G401 (cell line): Measurements from ENCODE around the gene BRF1. TPM values are rescaled to one million over a fixed set of nuclear protein-coding genes. Genes with fewer than 3 reads are reported as not detected.
"Not testable (repeated sequence)": the region's sequence is repeated elsewhere in the genome, so short reads cannot be mapped to it uniquely, and the experiment has no call there.

Source experiments
- DNase-seq: peaks from one replicate; pipeline ENCODE4 v3.0.0-alpha.2; 2015; ENCODE audit warnings: low spot score
- in situ Hi-C: cut with HindIII; loops from 2 replicates; pipeline ENCODE4 v1.10.0; 2016; ENCODE audit warnings: low sequenced_read_pairs, mixed read lengths
- total RNA-seq: library from RNA; depleted of rRNA; stranded (reverse); fragments of >200 nt; shearing (Covaris generic); gene quantifications from 2 replicates; pipeline ENCODE4 v1.2.3, GENCODE V29; 2014

BRF1 gene
- total RNA-seq, 1 experiment from 2014 or later: 30.3 TPM

DNA sequence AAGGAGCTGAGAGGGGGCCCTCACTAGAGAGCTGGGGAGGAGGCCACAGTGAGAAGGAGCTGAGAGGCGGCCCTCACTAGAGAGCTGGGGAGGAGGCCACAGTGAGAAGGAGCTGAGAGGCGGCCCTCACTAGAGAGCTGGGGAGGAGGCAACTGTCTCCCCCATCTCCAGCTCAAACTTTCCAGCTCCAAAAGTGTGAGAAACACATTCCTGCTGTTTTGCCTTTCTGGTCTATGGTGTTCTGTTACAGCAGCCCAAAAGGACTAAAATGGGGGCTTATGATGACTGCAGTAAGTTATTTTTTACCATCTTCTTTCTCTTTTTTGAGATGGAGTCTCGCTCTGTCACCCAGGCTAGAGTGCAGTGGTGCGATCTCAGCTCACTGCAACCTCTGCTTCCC, 23.4 kb downstream of the BRF1 start:
- DNase-seq, in situ Hi-C loops: not testable (repeated sequence)

DNA sequence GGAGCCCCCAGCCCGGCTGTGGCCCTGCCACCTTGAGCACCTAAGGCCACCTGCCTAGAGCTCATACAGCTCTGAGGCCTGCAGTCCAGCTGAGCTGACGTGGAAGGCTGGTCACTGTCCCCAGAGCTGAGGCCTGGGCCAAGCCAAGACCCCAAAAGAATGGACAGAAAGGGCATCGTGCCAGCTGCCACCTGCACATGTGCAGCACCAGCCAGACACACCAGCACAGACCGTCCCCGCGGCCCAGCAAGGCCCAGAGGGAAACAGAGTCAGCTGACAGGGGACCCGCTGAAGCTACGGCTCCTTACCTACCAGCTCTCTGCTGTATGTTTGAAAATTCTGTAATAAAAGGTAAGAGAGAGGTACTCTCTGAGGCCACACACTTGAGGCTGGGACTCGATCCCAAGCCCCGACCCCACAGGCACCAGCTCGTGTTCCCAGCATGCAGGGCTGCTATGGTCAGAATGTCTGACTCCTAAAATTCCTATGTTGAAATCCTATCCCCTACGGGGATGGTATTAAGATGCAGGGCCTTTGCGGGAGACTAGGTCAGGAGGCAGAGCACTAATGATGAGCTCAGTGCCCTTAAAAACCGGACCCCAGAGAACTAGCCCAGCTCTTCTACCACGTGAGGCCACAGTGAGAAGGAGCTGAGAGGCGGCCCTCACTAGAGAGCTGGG, 25.4 kb downstream of the BRF1 start:
- in situ Hi-C loops: no loop called here
- no peak for DNase-seq

DNA sequence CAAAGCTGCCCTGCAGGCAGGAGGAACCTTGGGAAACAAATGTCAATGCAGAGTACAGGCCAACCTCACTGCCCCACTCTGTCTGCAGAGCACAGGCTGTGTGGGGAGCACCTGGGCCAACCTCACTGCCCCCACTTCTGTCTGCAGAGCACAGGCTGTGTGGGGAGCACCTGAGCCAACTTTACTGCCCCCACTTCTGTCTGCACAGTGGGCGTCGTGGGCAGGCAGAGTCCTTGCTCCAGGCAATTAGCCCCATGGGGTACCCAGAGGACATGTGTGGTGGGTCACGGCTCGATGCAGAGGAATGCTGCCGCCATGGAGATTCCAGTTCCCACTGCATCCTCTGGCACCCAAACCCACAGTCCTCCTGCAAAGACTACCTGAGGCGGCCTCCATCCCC, 26.2 kb downstream of the BRF1 start:
- no peak for DNase-seq
- in situ Hi-C loops: no loop called here

DNA sequence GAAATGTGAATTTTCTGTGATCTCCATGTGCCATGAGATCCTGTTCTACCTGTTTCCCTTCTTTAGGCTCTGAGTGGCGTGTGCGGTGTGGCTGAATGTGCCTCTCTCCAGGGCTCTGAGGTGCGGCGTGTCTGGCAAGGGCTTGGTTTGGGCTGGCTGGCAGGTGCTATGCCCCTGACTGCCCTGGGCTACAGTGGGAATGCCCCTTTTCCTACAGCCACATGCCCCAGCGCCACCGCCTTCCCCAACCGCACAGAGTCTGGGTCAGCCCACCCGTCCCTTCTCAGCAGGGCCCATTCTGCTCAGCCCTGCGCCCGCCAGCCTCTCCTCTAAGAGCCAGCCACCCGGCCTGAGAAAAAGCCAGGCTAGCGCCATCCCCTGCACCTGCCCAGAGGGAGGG, 27.7 kb downstream of the BRF1 start:
- DNase-seq: no peak
- in situ Hi-C loops: no loop called here

DNA sequence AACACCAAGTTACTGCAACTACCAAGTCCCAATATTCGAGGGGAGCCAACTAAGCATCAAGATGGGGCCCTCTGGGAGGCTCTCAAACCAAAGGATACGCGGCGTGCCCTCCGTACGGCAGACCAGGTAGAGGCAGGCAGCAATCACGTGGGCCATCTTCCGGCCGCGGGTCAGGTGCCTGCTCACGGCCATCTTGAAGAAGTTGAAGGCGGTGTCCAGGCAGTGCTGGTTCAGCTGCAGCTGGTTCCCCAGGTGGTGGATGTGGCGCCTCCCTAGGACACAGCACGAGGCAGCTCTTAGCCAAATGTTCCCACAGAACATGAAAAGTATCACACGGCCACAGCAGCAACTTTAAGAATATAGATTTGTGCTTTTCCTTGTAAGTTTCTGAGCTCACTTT, 28.2 kb downstream of the BRF1 start:
- in situ Hi-C loops: no loop called here
- DNase-seq: no peak

DNA sequence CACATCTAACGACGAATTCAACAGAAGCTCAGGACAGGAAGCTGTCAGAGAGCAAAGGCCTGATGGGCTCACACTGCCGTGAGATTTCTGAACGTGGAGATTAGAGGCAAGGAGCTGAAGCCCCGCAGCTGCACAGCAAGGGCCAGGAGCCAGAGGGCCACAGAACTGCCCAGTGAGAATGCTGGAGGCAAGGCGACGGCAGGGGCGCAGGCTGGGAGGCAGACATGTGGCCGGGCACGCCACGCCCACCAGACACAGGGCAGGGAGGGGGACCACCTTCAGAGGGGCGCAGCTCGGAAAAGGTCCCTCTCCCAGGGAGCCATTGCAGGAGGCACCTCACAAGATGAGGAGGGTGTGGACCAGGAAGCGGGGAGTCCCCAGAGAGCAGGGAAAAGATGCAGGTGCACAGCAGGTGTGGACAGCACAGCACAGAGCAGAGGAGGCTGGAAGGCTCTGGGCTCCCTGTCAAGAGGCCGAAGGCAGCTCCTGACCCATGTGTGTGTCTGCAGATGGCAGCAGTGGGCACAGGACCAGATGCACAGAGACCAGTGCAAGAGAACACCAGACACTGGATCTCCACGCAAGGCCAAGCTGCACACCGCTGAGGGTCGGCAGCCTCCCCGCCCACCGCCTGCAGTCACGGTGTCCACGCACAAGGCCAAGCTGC, 29.4 kb downstream of the BRF1 start:
- in situ Hi-C loops: no loop called here
- DNase-seq: peak; percentile 77

DNA sequence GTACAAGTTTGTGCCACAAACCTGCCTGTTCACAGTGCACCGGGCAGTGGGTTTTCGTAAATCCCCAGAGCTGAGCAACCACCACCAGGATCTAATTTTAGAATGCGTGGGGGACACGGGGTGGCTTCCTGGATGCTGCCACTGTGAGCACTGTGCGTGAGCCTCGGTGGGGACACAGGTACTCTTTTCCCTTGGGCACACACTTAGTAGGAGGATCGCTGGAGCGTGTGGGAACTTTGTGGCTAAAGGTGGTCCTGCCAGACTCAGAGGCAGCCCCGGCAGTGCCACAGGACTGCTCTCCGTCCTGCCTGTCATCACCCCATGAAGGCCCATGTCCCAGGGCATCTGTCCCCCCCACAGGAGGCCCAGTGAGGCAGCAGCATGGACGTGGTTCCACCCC, 31.4 kb downstream of the BRF1 start:
- no peak for DNase-seq
- in situ Hi-C loops: no loop called here

DNA sequence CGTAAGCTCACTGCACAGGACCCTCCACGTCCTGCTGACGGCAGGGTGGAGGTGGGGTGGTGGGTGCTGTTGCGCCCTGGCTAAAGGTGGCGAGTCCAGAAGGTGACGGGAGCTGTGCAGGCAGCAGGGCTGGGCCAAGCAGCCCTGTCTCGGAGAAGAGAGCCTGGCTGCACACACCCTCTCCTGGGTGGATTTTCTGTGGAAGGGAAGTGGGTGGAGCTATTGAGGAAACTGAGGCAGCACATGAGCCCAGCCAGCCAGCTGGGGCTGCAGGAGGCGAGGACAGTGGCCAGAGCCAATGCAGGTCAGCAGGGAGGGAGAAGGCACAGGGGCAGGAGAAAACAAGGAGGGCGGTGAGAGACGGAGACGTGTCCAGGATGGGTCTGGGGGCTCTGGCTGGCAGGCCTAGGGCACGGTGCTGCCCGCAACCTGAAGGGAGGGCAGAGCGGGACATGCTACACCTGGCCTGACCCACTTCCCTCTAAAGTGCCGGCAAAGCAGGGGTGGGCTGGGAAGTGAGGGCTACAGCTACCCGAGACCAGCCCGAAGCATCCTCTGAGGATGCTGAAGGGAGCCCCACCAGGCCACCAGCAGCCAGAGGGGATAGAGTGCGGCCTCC, 32.0 kb downstream of the BRF1 start:
- DNase-seq: no peak
- in situ Hi-C loops: no loop called here

DNA sequence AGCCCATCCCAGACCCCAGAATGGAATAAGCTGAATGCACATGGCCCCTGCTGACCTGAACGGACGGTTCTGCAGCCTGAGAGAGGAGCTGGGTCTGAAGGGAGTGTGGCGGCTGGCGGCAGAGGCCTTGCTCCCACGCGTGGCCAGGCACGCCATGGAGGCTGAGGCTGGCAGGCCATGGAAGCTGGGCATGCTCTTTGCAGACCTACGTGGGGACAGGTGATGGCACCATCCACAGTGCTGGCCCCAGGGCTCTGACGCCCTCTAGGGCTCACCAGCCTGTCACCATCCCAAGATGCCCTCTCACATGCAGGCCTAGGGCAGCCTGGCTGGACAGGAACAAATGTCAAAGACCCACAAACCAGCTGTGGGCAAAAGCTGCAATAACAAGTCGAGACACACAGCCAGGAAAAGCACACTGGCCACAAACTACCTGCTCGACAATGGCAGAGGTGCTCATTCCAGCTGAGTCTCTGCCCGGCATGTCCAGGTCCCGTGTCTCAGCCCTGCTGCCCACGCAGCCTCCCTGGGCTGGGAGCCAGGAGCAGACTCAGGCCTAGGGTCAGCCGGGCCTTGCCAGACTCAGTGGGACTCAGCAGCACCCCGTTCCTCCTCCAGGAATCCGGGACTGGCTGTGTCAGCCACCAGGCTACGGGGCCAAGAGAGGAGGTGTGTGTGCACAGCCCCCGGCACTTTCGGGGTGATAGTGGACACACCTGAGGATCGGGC, 32.8 kb downstream of the BRF1 start:
- DNase-seq: no peak
- in situ Hi-C loops: no loop called here

DNA sequence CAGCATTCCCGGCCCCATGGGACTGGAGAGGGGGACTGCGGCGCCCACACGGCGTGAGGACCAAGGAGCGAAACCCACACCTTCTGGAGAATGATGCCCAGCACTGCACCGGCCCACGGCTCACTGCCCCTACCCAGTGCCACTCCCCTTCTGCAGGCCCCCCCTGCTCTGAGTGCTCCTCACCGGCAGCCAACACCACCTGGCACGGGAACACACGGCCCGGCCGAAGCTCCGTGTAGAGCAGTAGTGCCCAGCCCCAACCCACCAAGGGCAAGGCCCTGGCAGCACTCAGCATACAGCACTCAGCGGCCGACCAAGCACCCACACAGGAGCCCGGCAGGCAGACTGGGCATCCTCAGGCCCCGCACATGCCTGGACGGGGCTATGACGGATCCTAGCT, 39.0 kb downstream of the BRF1 start:
- in situ Hi-C loops: no loop called here

DNA sequence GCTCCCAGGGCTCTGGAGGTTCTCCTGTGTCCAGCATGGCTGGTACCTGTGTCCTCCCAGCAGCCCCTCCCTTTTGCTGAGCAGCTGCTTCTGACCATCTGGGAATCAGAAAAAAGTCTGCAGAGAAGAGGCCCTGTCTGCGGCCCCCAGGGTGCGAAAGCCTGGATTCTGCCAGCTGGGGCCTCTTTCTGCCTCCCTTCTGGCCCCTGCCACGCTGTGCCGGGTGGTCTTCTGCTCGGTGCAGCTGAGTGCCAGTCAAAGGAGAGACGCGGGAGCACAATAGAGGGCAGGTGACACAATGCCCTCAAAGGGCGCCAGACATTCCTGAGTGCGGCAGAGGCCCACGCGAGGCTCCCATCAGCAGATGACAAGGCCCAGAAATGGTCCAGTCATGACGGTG, 39.8 kb downstream of the BRF1 start:
- no peak for DNase-seq

More for the DNA sequence above, 39.0 kb downstream of the BRF1 start:
- no peak for DNase-seq

DNA sequence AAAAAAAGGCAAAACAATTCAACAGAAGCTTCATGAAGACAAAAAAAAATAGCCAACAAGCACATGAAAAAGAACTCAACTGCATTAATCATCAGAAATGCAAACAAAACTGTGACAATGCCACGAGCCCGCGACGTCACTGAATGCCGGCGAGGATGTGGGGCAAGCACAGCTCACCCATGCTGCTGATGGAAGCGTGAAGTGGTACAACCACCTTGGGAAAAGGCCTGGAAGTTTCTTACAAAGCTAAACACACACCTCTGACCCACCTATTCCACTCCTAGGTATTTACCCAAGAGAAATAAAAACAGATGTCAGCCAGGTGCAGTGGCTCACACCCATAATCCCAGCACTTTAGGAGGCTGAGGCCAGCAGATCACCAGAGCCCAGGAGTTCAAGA, 42.0 kb downstream of the BRF1 start:
- DNase-seq: no peak
- in situ Hi-C loops: no loop called here

More for the DNA sequence above, 39.8 kb downstream of the BRF1 start:
- in situ Hi-C loops: no loop called here

DNA sequence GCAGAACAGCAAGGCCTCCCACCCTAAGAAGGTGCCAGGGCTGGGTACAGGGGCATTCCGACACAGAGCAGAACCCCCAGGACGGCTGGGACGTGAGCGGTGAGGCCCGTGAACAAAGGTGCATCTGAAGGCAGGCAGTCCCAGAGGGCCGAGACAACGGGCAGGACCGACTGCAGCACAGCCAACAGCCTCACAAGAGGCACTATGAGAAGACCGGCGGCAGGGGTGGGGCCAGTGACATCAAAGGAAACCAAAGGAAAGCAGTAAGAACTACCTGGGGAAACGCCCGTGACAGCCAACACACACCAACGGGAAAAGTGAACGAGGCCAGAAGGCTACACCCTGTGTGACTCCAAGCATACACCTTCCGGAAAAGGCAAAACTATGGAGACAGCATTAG, 43.3 kb downstream of the BRF1 start:
- DNase-seq: no peak
- in situ Hi-C loops: no loop called here

DNA sequence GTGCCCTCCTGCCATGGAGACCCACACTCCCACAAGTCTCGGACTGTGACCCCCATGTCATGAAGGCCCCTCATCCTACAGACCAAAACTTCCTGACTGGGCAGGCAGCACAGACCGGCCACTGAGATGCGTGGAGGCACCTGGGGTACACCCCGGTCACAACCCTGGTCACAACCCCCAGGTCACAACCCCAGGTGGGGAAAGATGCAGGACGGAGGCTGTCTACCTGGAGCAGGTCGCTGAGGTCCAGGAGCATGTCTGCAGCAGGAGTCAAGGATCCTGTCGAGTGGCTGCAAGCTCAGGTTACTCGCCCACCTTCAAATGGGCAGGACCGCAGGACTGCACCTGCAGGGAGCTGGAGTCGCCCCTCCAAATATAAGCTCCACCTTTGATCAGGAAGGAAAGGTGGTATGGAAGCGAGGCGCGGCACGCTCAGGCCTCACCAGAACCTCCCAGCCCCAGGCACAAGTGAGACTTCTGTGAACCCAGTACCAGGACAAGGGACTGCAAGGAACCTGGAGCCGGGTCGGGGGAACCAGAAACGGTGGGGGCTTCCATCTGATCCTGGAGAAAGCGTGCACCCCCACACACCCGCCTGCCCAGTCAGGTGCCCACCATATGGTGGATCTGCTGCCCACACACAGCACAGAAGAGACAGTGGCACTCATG, 44.4 kb downstream of the BRF1 start:
- in situ Hi-C loops: no loop called here

DNA sequence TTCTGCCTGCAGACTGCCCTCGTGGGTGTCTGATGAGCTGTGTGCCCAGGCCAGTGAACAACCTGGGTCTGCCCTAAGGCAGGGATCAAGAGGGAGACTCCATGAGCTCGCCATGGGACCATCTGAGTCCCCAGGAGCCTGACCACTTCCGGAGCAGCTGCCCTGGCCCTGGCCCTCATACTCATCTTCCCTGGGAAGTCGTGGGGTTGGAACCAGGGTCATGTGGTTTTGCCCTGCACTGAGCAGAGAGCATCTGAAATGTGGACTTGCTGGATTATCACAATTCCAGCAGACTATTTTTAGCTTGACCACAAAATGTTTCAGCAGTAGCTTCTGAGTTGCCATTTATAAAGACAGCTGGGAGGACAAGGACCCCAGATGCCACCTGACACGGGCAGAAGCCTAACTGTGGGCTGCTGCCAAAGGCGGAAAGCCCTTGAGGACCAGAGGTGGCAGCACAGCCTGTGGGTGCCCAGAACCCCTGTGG, 45.7 kb downstream of the BRF1 start:
- in situ Hi-C loops: no loop called here
- no peak for DNase-seq

More for the DNA sequence above, 44.4 kb downstream of the BRF1 start:
- DNase-seq: no peak

DNA sequence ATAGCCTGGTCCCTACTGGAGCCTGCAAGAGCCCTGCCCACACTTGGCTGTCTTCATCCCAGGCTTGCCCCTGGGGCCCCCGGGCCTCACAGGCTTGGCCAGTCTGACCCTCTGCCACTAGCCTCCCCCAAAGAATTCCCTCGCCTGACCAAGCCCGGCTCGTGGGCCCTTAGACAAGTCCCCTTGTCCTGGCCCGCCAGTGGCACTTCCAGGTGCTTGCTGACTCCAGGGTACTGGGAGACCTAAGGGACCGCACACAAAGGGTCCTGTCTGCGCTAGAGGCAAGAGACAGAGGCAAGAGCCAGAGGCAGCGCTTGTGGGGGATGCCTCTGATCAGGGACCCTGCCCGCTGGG, 47.5 kb downstream of the BRF1 start:
- in situ Hi-C loops: no loop called here
- DNase-seq: no peak

DNA sequence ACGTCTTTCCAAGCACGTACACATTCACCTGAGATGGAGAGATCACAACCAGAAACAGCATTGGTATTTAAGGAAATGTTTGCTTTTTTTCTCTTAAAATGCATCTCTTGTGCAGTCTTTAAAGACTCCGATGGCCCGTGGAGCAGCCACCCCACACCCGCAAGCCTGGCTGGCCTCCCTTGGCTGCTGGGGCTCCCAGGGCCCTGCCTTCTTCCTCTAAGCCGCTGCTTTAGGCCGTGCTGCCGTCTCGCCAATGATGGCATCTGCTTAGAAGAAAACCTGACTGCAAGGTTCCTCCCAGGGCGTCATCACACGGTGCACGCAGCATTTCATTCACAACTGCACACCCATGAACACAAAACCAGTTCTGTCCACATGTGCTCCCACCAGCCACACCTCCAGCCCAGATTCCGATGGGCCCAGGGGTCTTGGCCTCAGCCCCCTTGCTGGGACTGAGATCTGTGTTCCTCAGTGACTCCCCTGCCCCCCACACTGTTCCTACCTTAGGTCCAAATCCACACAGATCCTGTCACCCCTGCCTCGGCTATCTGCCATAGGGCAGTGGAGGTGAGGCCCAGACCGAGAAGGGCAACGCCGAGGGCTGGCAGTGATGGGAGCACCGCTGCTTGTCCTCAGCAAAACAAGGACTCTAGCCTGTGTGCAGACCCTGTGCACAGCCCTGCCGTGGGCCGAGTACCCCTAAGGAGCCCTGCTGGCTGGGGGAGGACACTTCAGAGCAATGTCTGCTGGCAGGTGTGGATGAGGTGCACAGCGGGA, 48.1 kb downstream of the BRF1 start:
- in situ Hi-C loops: no loop called here
- no peak for DNase-seq

DNA sequence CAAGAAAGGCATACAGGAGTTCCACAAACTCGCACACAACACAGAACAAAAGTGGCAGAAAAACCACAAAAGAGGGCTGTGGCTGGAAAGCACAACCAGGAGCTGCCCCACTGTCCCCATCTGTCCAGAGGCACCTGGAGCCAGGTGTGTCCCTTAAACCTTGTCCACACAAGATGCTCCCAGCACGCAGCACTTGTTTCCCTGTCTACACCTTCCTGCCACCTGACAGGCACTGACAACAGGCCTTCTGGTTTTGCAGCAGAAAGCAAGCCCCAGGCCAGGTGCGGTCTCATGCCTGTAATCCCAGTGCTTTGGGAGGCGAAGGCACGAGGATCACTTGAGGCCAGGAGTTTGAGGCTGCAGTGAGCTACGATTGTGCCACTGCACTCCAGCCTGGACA, 48.9 kb downstream of the BRF1 start:
- in situ Hi-C loops: no loop called here

DNA sequence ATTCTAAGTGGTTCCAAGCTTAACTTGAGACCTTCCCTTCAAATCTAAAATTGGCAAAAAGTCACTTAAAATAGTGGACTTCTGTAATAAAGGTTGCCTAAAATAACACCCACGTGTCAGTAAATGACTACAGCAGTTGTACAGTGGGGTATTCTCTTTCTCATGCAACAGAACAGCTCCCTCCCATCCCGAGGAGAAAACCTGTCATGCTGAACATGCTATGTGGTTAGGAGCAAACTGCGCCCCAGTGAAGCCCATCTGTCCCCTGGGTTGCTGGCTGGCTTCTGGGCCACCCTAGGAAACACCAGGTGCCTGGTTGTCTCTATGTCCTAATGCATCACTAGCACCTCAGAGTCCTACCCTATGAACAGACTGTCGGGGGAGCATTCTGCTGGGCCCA, 49.8 kb downstream of the BRF1 start:
- DNase-seq: no peak
- in situ Hi-C loops: no loop called here

More for the DNA sequence above, 48.9 kb downstream of the BRF1 start:
- DNase-seq: no peak
